ENCODE data around the gene OR5M3. TPM values are rescaled to one million over a fixed set of nuclear protein-coding genes. Genes with fewer than 3 reads are reported as not detected.

OR5M3 gene
- total and polyA plus RNA-seq, 2 of the 13 experiments (the other 11 are each of a cell fraction or from before 2014, with no cell fraction given), result not detected

DNA sequence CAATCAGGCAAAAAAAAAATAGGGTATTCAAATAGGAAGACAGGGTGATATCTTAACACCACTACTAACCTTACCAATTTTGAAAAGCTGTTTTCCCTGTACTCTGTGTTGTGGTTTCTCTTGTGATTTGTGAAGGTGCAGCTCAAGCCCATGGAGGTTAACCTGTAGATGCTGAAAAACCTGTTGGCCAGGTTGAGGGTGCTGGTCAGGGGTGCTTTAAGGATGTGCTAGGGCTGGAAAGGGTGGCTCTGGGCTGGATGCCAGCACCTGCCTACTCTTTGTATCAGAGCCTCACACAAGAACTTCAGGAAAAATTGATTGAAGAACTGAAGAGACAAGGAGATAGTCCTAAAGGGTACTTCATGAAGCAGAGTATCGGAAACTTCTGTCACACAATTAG is 36.3 kb upstream of the OR5M3 start:
- H3K27ac ChIP-seq (ENCODE audit: extremely low read length, insufficient read depth, low read length), result no peak overlapping the region
- no peaks in the 10 kb centered on the region for H3K79me2 ChIP-seq (ENCODE audit: insufficient read depth, low read length)
- H3K4me2 ChIP-seq (ENCODE audit: low read depth, low read length), result no peak overlapping the region
- in situ Hi-C loops (cut with HindIII; ENCODE audit: extremely low pct_ligation_motif_present, low pct_unique_long_range_greater_than_20kb) (no loop called here), intact Hi-C loops (cut with micrococcal nuclease; ENCODE audit: unreplicated experiment) (no loop called here)
- no peaks in the 10 kb centered on the region for H3K36me3 ChIP-seq (replicated peaks in 1 of 2; ENCODE audit: control insufficient read depth in 1 of 2, insufficient read depth in 2 of 2, low read length in 2 of 2)
- ChIA-PET CTCF (ENCODE audit: low intra/inter-chr PET ratio, low total read pairs) (no interaction called here), POLR2A (no interaction called here)
- WGBS (ENCODE audit: low lambda C conversion rate), result 83% methylated on average over 1 of the region's 1 CpG
- H4K20me1 ChIP-seq (ENCODE audit: insufficient read depth, low read length), result no peaks in the 10 kb centered on the region
- no peak overlapping the region for H3K9ac ChIP-seq (ENCODE audit: insufficient read depth, low read depth, low read length)
- no peaks in the 10 kb centered on the region for H3K27me3 ChIP-seq (ENCODE audit: control insufficient read depth in 1 of 2, insufficient read depth in 2 of 2, low read length in 2 of 2)
- no peak for ATAC-seq
- H3K9me3 ChIP-seq (ENCODE audit: low read length), result no peaks in the 10 kb centered on the region
- no peak overlapping the region for H3K4me3 ChIP-seq (replicated peaks in 1 of 3; ENCODE audit: insufficient read depth in 1 of 3, low read depth in 2 of 3, low read length in 3 of 3)
- no TSS peak for BruUV-seq (replicated peaks)
- TF ChIP-seq GATA4 (IDR thresholded peaks at IDR 0.05; ENCODE audit: borderline replicate concordance, low read depth), result no peak
- TF ChIP-seq ZBTB3 (CRISPR knock-in tag; IDR thresholded peaks at IDR 0.05; ENCODE audit: borderline replicate concordance, low read depth), result no peak
- no peak for TF ChIP-seq ZNF136 (CRISPR knock-in tag; IDR thresholded peaks at IDR 0.05; ENCODE audit: low read depth)
- TF ChIP-seq CEBPG (CRISPR knock-in tag; IDR thresholded peaks at IDR 0.05), result no peak
- no peak for TF ChIP-seq RFXANK (CRISPR knock-in tag; IDR thresholded peaks at IDR 0.05)
- no peak for TF ChIP-seq PHF20 (CRISPR knock-in tag; IDR thresholded peaks at IDR 0.05)
- no peak for TF ChIP-seq MTF2 (CRISPR knock-in tag; IDR thresholded peaks at IDR 0.05; ENCODE audit: borderline replicate concordance)
- TF ChIP-seq, protein P1, sequence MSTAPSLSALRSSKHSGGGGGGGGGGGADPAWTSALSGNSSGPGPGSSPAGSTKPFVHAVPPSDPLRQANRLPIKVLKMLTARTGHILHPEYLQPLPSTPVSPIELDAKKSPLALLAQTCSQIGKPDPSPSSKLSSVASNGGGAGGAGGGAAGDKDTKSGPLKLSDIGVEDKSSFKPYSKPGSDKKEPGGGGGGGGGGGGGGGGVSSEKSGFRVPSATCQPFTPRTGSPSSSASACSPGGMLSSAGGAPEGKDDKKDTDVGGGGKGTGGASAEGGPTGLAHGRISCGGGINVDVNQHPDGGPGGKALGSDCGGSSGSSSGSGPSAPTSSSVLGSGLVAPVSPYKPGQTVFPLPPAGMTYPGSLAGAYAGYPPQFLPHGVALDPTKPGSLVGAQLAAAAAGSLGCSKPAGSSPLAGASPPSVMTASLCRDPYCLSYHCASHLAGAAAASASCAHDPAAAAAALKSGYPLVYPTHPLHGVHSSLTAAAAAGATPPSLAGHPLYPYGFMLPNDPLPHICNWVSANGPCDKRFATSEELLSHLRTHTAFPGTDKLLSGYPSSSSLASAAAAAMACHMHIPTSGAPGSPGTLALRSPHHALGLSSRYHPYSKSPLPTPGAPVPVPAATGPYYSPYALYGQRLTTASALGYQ (CRISPR knock-in tag; IDR thresholded peaks at IDR 0.05), result no peak
- TF ChIP-seq ZNF552 (CRISPR knock-in tag; IDR thresholded peaks at IDR 0.05; ENCODE audit: borderline replicate concordance), result no peak
- no peak for TF ChIP-seq CENPX (CRISPR knock-in tag; IDR thresholded peaks at IDR 0.05)
- TF ChIP-seq, protein P2, sequence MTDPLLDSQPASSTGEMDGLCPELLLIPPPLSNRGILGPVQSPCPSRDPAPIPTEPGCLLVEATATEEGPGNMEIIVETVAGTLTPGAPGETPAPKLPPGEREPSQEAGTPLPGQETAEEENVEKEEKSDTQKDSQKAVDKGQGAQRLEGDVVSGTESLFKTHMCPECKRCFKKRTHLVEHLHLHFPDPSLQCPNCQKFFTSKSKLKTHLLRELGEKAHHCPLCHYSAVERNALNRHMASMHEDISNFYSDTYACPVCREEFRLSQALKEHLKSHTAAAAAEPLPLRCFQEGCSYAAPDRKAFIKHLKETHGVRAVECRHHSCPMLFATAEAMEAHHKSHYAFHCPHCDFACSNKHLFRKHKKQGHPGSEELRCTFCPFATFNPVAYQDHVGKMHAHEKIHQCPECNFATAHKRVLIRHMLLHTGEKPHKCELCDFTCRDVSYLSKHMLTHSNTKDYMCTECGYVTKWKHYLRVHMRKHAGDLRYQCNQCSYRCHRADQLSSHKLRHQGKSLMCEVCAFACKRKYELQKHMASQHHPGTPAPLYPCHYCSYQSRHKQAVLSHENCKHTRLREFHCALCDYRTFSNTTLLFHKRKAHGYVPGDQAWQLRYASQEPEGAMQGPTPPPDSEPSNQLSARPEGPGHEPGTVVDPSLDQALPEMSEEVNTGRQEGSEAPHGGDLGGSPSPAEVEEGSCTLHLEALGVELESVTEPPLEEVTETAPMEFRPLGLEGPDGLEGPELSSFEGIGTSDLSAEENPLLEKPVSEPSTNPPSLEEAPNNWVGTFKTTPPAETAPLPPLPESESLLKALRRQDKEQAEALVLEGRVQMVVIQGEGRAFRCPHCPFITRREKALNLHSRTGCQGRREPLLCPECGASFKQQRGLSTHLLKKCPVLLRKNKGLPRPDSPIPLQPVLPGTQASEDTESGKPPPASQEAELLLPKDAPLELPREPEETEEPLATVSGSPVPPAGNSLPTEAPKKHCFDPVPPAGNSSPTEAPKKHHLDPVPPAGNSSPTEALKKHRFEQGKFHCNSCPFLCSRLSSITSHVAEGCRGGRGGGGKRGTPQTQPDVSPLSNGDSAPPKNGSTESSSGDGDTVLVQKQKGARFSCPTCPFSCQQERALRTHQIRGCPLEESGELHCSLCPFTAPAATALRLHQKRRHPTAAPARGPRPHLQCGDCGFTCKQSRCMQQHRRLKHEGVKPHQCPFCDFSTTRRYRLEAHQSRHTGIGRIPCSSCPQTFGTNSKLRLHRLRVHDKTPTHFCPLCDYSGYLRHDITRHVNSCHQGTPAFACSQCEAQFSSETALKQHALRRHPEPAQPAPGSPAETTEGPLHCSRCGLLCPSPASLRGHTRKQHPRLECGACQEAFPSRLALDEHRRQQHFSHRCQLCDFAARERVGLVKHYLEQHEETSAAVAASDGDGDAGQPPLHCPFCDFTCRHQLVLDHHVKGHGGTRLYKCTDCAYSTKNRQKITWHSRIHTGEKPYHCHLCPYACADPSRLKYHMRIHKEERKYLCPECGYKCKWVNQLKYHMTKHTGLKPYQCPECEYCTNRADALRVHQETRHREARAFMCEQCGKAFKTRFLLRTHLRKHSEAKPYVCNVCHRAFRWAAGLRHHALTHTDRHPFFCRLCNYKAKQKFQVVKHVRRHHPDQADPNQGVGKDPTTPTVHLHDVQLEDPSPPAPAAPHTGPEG (CRISPR knock-in tag; IDR thresholded peaks at IDR 0.05), result no peak
- no peak for TF ChIP-seq POLR2A (IDR thresholded peaks at IDR 0.05; ENCODE audit: insufficient read depth in 1 of 2, low read depth in 2 of 2, low read length in 2 of 2)
- TF ChIP-seq MED8 (CRISPR knock-in tag; IDR thresholded peaks at IDR 0.05; ENCODE audit: insufficient replicate concordance), result no peak
- TF ChIP-seq FOXA3 (CRISPR knock-in tag; IDR thresholded peaks at IDR 0.05), result no peak
- TF ChIP-seq NFKBIZ (CRISPR knock-in tag; IDR thresholded peaks at IDR 0.05), result no peak
- no peak for DNase-seq (ENCODE audit: low spot score)
- no peaks in the 10 kb centered on the region for H3K4me1 ChIP-seq (ENCODE audit: insufficient read depth, low read length)
- H2AFZ ChIP-seq (ENCODE audit: low read length), result no peak overlapping the region
- FAIRE-seq, result no peak

All from HepG2 (cell line).